Measurements from ENCODE around the gene GRB2. TPM values are rescaled to one million over a fixed set of nuclear protein-coding genes. Genes with fewer than 3 reads are reported as not detected.

The GRB2 gene
- total RNA-seq, 2 experiments from 2014 or later = 244 to 308 TPM

DNA sequence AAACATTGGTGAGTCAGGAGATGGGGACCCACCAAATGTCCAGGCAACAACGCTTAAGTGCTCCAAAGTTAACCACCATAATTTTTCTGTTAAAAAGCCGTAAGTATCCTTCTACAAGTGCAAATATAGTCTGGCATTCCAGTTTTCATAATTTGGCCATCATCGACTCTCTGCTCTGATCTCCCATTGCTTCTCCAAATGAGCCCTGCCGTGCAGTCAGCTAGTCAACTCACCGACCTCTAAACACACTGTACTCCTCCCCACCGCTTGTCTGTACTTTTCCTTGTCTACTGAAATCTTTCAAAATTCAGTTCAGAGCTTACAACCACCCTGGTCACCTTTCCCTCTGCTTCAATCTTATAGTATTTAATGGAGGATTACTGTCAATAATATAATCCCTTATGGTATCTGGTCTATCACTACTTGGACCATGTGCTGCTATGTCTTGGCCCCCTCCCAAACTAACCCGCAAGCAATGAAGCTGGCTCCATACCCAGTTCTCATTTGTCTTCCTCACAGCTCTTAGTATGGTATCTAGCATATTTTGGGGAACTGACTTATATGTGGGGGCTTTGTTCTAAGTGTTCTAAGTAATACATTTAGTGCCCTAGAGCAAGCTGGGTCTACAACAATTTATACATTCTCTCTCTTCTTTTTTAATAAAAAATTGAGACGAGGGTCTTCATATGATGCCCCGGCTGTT is 63.5 kb downstream of the GRB2 start:
- no peak for DNase-seq (ENCODE audit: low spot score)
- Histone ChIP-seq H3K4me2 (ENCODE audit: low read length) (peak overlapping the region; percentile 84), H2AFZ (ENCODE audit: low read length) (no peak overlapping the region), H3K27ac (ENCODE audit: low read depth, low read length, poor library complexity, severe bottlenecking) (peak overlapping the region; percentile 94), H3K4me3 (ENCODE audit: low read depth, low read length, poor library complexity, severe bottlenecking) (peak overlapping the region; percentile 49), H3K4me1 (ENCODE audit: insufficient read depth, low read length, poor library complexity, severe bottlenecking) (peaks cover 81% of the 10 kb centered on the region), H3K36me3 (ENCODE audit: insufficient read depth, low read length) (peaks cover 25% of the 10 kb centered on the region), H3K9me2 (ENCODE audit: insufficient read depth, low read length) (no peaks in the 10 kb centered on the region), H3K79me2 (ENCODE audit: insufficient read depth, low read depth, low read length) (peaks cover 85% of the 10 kb centered on the region), H4K20me1 (ENCODE audit: insufficient read depth, low read length) (no peaks in the 10 kb centered on the region), H3K9me3 (ENCODE audit: low read length) (no peaks in the 10 kb centered on the region)
- ChIA-PET CTCF (ENCODE audit: unreplicated experiment) (interaction anchor here (0.6 kb wide), 1 partner anchor 92 kb away, joined by 3 read pairs; no protein-coding TSS in a partner anchor), POLR2A (interaction anchor here (0.7 to 16.4 kb wide), 9 partner anchors 11 to 82 kb away, joined by 3 to 393 read pairs (median 4); no protein-coding TSS in a partner anchor)
- no TSS peak for BruUV-seq (replicated peaks)
- TF ChIP-seq EZH2phosphoT487 (IDR thresholded peaks at IDR 0.05; ENCODE audit: borderline replicate concordance, low read depth, low read length) = no peak
- TF ChIP-seq, protein P1, sequence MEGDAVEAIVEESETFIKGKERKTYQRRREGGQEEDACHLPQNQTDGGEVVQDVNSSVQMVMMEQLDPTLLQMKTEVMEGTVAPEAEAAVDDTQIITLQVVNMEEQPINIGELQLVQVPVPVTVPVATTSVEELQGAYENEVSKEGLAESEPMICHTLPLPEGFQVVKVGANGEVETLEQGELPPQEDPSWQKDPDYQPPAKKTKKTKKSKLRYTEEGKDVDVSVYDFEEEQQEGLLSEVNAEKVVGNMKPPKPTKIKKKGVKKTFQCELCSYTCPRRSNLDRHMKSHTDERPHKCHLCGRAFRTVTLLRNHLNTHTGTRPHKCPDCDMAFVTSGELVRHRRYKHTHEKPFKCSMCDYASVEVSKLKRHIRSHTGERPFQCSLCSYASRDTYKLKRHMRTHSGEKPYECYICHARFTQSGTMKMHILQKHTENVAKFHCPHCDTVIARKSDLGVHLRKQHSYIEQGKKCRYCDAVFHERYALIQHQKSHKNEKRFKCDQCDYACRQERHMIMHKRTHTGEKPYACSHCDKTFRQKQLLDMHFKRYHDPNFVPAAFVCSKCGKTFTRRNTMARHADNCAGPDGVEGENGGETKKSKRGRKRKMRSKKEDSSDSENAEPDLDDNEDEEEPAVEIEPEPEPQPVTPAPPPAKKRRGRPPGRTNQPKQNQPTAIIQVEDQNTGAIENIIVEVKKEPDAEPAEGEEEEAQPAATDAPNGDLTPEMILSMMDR (conservative IDR thresholded peaks at IDR 0.05; ENCODE audit: low read length) = no peak
- intact Hi-C loops (cut with micrococcal nuclease; ENCODE audit: unreplicated experiment) = no loop called here

DNA sequence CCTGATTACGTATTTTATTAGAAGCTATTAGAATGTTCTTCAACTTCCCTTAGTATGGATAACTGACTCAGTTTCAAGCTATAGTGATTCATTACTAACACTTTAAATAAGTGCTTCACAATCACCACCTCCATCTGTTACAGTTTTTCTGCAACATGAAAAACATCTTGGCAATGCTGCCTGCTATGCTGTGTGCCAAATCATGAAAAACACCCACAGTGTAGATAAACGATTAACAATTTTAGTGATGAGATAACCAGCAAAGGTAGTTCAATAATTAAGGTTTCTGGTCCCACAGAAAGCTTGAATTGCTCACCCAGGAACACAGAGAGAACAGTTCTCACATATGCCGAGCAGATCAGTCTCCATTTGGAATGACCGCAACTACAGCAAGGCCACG is 64.8 kb downstream of the GRB2 start:
- DNase-seq (ENCODE audit: low spot score) = no peak
- Histone ChIP-seq H3K36me3 (ENCODE audit: insufficient read depth, low read length) (peaks cover 25% of the 10 kb centered on the region), H3K4me1 (ENCODE audit: insufficient read depth, low read length, poor library complexity, severe bottlenecking) (peaks cover 91% of the 10 kb centered on the region), H3K9me2 (ENCODE audit: insufficient read depth, low read length) (no peaks in the 10 kb centered on the region), H4K20me1 (ENCODE audit: insufficient read depth, low read length) (peaks cover 6% of the 10 kb centered on the region; the same call in 1 of the 2 replicates), H3K9me3 (ENCODE audit: low read length) (no peaks in the 10 kb centered on the region), H2AFZ (ENCODE audit: low read length) (no peak overlapping the region), H3K79me2 (ENCODE audit: insufficient read depth, low read depth, low read length) (peaks cover 88% of the 10 kb centered on the region), H3K27ac (ENCODE audit: low read depth, low read length, poor library complexity, severe bottlenecking) (peak overlapping the region; percentile 94), H3K4me2 (ENCODE audit: low read length) (peak overlapping the region; percentile 84), H3K4me3 (ENCODE audit: low read depth, low read length, poor library complexity, severe bottlenecking) (no peak overlapping the region)
- ChIA-PET POLR2A (interaction anchor here (2.1 to 16.4 kb wide), 4 partner anchors 8 to 55 kb away, joined by 14 to 393 read pairs (median 72); no protein-coding TSS in a partner anchor), CTCF (ENCODE audit: unreplicated experiment) (interaction anchor here (1.4 kb wide), 1 partner anchor 19 kb away, joined by 3 read pairs; no protein-coding TSS in a partner anchor)
- intact Hi-C loops (cut with micrococcal nuclease; ENCODE audit: unreplicated experiment) = no loop called here
- BruUV-seq (replicated peaks) = no TSS peak
- TF ChIP-seq EZH2phosphoT487 (IDR thresholded peaks at IDR 0.05; ENCODE audit: borderline replicate concordance, low read depth, low read length) = no peak
- TF ChIP-seq, protein P1 (conservative IDR thresholded peaks at IDR 0.05; ENCODE audit: low read length) = no peak

DNA sequence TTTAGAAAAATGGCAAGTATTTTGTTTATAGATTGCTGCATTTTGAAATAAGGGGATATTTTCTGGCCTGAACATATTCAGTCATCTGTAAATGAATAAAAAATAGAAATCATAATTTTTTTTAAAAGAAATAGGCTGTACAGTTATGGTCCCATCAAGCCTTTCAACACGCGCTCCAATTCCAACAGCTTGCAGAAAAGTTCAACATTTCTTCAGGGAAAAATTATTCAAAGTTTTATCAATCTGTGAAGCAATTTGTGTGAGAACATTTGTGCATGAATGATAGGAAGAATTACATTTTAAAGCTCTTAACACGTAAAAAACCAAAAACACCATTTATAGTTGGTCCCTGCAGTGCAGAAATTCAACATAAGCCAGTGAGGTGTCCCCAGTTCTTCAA is 65.5 kb downstream of the GRB2 start:
- Histone ChIP-seq H3K4me2 (ENCODE audit: low read length) (peak overlapping the region; percentile 84), H3K9me2 (ENCODE audit: insufficient read depth, low read length) (no peaks in the 10 kb centered on the region), H3K27ac (ENCODE audit: low read depth, low read length, poor library complexity, severe bottlenecking) (peak overlapping the region; percentile 94), H3K9me3 (ENCODE audit: low read length) (no peaks in the 10 kb centered on the region), H2AFZ (ENCODE audit: low read length) (no peak overlapping the region), H3K4me3 (ENCODE audit: low read depth, low read length, poor library complexity, severe bottlenecking) (peak overlapping the region; percentile 30), H3K79me2 (ENCODE audit: insufficient read depth, low read depth, low read length) (peaks cover 90% of the 10 kb centered on the region), H3K36me3 (ENCODE audit: insufficient read depth, low read length) (peaks cover 32% of the 10 kb centered on the region), H4K20me1 (ENCODE audit: insufficient read depth, low read length) (peaks cover 6% of the 10 kb centered on the region; the same call in 1 of the 2 replicates), H3K4me1 (ENCODE audit: insufficient read depth, low read length, poor library complexity, severe bottlenecking) (peaks cover 93% of the 10 kb centered on the region)
- intact Hi-C loops (cut with micrococcal nuclease; ENCODE audit: unreplicated experiment) = no loop called here
- no peak for TF ChIP-seq EZH2phosphoT487 (IDR thresholded peaks at IDR 0.05; ENCODE audit: borderline replicate concordance, low read depth, low read length)
- TF ChIP-seq, protein P1 (conservative IDR thresholded peaks at IDR 0.05; ENCODE audit: low read length) = no peak
- POLR2A ChIA-PET = interaction anchor here (0.6 to 16.4 kb wide), 6 partner anchors 9 to 65 kb away, joined by 3 to 393 read pairs (median 10); no protein-coding TSS in a partner anchor
- CTCF ChIA-PET (ENCODE audit: unreplicated experiment) = interaction anchor here (1.4 kb wide), 1 partner anchor 18 kb away, joined by 3 read pairs; no protein-coding TSS in a partner anchor
- no TSS peak for BruUV-seq (replicated peaks)
- no peak for DNase-seq (ENCODE audit: low spot score)

All from OCI-LY7 (cell line).